ENCODE results near the gene SCG2. TPM values are rescaled to one million over a fixed set of nuclear protein-coding genes. Genes with fewer than 3 reads are reported as not detected.

Gene SCG2
- total and polyA plus RNA-seq, 4 donors = 0.45 to 3.5 (median 1.1) TPM

DNA sequence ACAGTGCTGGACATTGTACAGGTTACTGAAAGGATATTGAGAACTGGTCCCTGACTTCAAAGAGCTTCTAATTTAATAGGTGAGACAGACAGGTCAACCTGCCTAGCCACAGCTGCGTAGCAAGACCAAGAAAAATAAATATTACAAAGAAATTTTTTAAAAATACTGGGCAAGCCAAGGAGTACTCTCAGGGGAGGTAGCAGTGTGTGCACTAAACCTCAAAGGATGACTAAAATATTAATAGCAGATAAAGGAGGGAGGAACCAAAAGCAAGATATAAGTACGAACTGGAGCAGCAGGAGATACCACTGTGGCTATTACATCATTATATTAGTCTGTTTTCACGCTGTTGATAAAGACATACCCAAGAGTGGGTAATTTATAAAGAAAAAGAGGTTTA lies 14.9 kb downstream of the SCG2 start:
- TF ChIP-seq, protein P1, sequence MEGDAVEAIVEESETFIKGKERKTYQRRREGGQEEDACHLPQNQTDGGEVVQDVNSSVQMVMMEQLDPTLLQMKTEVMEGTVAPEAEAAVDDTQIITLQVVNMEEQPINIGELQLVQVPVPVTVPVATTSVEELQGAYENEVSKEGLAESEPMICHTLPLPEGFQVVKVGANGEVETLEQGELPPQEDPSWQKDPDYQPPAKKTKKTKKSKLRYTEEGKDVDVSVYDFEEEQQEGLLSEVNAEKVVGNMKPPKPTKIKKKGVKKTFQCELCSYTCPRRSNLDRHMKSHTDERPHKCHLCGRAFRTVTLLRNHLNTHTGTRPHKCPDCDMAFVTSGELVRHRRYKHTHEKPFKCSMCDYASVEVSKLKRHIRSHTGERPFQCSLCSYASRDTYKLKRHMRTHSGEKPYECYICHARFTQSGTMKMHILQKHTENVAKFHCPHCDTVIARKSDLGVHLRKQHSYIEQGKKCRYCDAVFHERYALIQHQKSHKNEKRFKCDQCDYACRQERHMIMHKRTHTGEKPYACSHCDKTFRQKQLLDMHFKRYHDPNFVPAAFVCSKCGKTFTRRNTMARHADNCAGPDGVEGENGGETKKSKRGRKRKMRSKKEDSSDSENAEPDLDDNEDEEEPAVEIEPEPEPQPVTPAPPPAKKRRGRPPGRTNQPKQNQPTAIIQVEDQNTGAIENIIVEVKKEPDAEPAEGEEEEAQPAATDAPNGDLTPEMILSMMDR (IDR thresholded peaks at IDR 0.05; ENCODE audit: control extremely low read depth, extremely low read depth) = no peak
- Histone ChIP-seq H3K4me1 (ENCODE audit: control insufficient read depth in 5 of 5, insufficient read depth in 5 of 5, low read length in 5 of 5) (no peaks in the 10 kb centered on the region), H3K9ac (ENCODE audit: insufficient read depth in 1 of 2, low read length in 2 of 2) (no peak overlapping the region), H3K4me3 (no peak overlapping the region), H3K9me3 (ENCODE audit: control insufficient read depth in 4 of 4, insufficient read depth in 3 of 4, low read length in 3 of 4) (no peaks in the 10 kb centered on the region), H3K27me3 (ENCODE audit: control insufficient read depth in 3 of 3, insufficient read depth in 3 of 3, low read length in 2 of 3) (no peaks in the 10 kb centered on the region), H3K27ac (ENCODE audit: low read depth in 1 of 2, low read length in 1 of 2) (no peak overlapping the region), H3K36me3 (ENCODE audit: control insufficient read depth in 4 of 4, insufficient read depth in 4 of 4, low read length in 4 of 4) (no peaks in the 10 kb centered on the region)
- no peak for DNase-seq
- WGBS, 2 donors = 85 to 95% methylated on average over 3 of the region's 3 CpGs
- ATAC-seq (ENCODE audit: insufficient read depth, low FRiP score) = no peak

DNA sequence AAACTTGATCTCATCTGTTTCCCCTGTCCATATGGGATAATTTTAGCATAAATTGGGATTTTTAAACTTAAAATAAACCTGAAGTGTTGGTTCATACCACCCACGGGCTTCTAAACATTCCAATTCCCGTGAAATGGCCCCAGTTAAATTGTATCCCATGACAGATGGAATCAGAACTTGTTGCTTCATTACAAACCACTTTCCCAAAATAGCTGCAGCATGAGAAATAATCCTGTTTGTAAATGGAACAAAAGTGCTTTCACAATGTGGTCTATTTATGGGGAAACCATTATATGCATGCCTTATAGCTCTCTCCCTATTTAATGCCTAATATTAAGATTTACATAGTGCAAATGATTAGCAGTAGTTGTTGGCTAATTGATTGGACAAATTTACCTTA lies 15.9 kb downstream of the SCG2 start:
- TF ChIP-seq, protein P1 (IDR thresholded peaks at IDR 0.05; ENCODE audit: control extremely low read depth, extremely low read depth) = no peak
- H3K9ac ChIP-seq (ENCODE audit: insufficient read depth in 1 of 2, low read length in 2 of 2) = no peak overlapping the region
- H3K27me3 ChIP-seq (ENCODE audit: control insufficient read depth in 3 of 3, insufficient read depth in 3 of 3, low read length in 2 of 3) = no peaks in the 10 kb centered on the region
- DNase-seq (peak in 1 of 3 donors; percentile 18), ATAC-seq (ENCODE audit: insufficient read depth, low FRiP score) (no peak)
- peaks cover 0 to 3% (median 0%) of the 10 kb centered on the region in 4 donors for H3K9me3 ChIP-seq (ENCODE audit: control insufficient read depth in 4 of 4, insufficient read depth in 3 of 4, low read length in 3 of 4)
- H3K27ac ChIP-seq (ENCODE audit: low read depth in 1 of 2, low read length in 1 of 2) = no peak overlapping the region
- 43 to 63% methylated on average over 2 of the region's 2 CpGs for WGBS, 2 donors
- no peaks in the 10 kb centered on the region for H3K36me3 ChIP-seq (ENCODE audit: control insufficient read depth in 4 of 4, insufficient read depth in 4 of 4, low read length in 4 of 4)
- no peak overlapping the region for H3K4me3 ChIP-seq
- H3K4me1 ChIP-seq (ENCODE audit: control insufficient read depth in 5 of 5, insufficient read depth in 5 of 5, low read length in 5 of 5) = peaks cover 0 to 1% (median 0%) of the 10 kb centered on the region in 5 donors

DNA sequence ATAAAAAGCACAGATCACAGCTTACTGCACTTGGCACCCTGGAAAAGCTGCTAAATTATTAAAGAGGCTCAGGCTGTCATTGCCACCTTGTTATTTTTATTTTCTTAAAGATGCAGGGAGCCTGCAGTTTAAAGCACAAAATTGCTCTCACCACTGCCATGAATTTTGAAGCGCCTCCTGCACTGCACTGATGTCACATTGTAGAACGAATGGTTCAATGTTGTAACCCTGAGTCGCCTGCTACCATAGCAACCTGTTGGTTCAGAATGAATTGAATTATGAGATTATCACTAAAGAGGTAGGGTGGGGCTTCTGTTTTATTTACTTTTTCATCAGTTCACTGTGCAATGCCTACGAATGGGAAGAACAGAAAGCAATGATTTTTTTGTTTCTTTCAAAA lies 16.5 kb downstream of the SCG2 start:
- Histone ChIP-seq H3K9me3 (ENCODE audit: control insufficient read depth in 4 of 4, insufficient read depth in 3 of 4, low read length in 3 of 4) (peaks cover 0 to 3% (median 0%) of the 10 kb centered on the region in 4 donors), H3K27me3 (ENCODE audit: control insufficient read depth in 3 of 3, insufficient read depth in 3 of 3, low read length in 2 of 3) (no peaks in the 10 kb centered on the region), H3K36me3 (ENCODE audit: control insufficient read depth in 4 of 4, insufficient read depth in 4 of 4, low read length in 4 of 4) (no peaks in the 10 kb centered on the region), H3K9ac (ENCODE audit: insufficient read depth in 1 of 2, low read length in 2 of 2) (no peak overlapping the region), H3K4me3 (no peak overlapping the region), H3K4me1 (ENCODE audit: control insufficient read depth in 5 of 5, insufficient read depth in 5 of 5, low read length in 5 of 5) (peaks cover 0 to 3% (median 0%) of the 10 kb centered on the region in 5 donors), H3K27ac (ENCODE audit: low read depth in 1 of 2, low read length in 1 of 2) (no peak overlapping the region)
- TF ChIP-seq, protein P1 (IDR thresholded peaks at IDR 0.05; ENCODE audit: control extremely low read depth, extremely low read depth) = no peak
- ATAC-seq (ENCODE audit: insufficient read depth, low FRiP score) (no peak), DNase-seq (no peak)
- WGBS, 2 donors = 39 to 59% methylated on average over 4 of the region's 4 CpGs

DNA sequence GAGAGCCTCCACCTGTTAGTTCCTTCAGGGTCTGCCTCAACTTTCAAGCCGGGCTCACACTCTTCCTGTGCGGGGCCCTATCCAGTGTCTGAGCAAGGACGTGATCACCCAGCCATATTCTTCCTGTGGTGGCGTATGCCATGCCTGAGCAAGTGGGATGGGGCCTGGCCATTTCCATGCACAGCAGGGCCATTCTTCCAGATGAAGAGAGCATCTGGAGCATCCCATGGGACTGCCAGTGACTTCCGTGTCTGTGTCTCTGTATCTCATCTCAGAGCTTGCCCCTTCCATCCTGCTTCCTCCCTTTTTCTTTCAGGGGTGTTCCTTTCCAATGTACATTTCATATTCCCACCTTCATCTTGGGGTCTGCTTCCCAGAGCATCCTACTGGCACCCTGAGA lies 20.2 kb downstream of the SCG2 start:
- WGBS, 2 donors = 85 to 86% methylated on average over 5 of the region's 5 CpGs
- Histone ChIP-seq H3K27me3 (ENCODE audit: control insufficient read depth in 3 of 3, insufficient read depth in 3 of 3, low read length in 2 of 3) (no peaks in the 10 kb centered on the region), H3K4me3 (no peak overlapping the region), H3K9ac (ENCODE audit: insufficient read depth in 1 of 2, low read length in 2 of 2) (no peak overlapping the region), H3K4me1 (ENCODE audit: control insufficient read depth in 5 of 5, insufficient read depth in 5 of 5, low read length in 5 of 5) (peaks cover 0 to 3% (median 0%) of the 10 kb centered on the region in 5 donors), H3K9me3 (ENCODE audit: control insufficient read depth in 4 of 4, insufficient read depth in 3 of 4, low read length in 3 of 4) (peaks cover 0 to 3% (median 0%) of the 10 kb centered on the region in 4 donors), H3K36me3 (ENCODE audit: control insufficient read depth in 4 of 4, insufficient read depth in 4 of 4, low read length in 4 of 4) (no peaks in the 10 kb centered on the region), H3K27ac (ENCODE audit: low read depth in 1 of 2, low read length in 1 of 2) (no peak overlapping the region)
- DNase-seq = no peak
- no peak for ATAC-seq (ENCODE audit: insufficient read depth, low FRiP score)
- TF ChIP-seq, protein P1 (IDR thresholded peaks at IDR 0.05; ENCODE audit: control extremely low read depth, extremely low read depth) = no peak
